Activated CD8-positive, alpha-beta memory T cell treated with anti-CD3 and anti-CD28 coated beads, Interleukin-2, amount 50 U/mL, for 24 hours (primary cell): ENCODE results near the gene IQSEC1.

Experiments used
- DNase-seq: peaks from one replicate; pipeline ENCODE4 v3.0.0-alpha.2; 2020; ENCODE audit errors: extremely low read depth

Gene IQSEC1

DNA sequence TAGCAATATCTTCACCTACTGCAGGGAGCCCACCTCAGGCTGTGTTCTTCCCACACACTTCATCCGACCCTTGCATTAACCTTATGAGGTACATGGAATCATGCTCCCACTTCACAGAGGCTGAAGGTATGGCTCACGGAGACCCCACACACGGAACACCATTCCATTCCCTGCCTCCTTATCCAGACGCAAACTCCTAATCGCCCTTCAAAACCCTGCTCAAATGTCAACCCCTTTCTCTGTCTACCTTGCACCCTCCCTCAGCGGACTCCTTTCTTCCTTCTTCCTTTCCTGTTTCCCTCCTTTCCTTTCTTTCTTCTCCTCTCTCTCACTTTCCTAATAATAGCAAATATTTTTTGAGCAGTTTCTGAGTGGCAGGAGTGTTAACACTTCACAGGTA is 23.8 kb downstream of the IQSEC1 start:
- no peak for DNase-seq

DNA sequence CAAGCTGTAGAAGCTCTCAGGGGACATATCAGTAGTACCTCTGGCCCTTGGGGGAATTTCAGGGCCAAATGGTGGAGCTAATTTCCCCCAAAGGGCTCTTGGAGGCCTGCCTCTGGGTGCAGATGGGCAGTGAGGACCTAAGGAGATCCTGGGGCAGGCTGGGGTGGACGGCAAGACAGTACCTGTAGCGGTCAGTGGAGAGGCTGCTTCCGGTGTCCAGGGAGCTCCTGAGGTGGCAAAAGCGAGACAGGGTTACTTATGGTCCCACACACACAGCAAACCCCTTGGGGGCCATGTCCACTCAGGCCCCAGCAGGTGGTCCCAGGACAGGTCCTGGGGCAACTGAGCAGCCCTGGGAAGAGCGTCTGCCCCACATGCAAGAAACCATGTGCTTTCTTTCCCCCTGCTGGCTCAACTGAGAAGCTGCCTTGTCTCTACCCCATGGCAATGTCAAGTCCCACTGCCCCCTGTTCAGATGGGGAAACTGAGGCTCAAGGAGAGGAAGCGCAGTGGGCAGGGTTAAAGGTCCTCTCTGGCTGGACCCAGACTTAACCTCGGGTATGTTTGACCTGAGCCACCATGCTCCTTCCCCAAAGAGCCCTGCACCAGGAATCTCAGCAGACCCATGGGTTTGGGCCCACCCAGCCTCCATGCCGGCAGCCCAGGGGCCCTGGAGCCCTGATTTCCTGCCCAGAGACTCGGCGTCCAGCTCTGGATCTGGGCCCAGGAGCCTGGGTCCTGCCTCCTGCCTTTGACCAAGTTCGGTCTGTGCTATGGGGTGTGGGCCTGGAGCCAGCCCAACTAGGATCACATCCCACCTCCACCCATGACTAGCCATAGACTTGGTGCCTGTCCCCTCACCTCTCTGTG is 25.7 kb downstream of the IQSEC1 start:
- DNase-seq, result no peak

DNA sequence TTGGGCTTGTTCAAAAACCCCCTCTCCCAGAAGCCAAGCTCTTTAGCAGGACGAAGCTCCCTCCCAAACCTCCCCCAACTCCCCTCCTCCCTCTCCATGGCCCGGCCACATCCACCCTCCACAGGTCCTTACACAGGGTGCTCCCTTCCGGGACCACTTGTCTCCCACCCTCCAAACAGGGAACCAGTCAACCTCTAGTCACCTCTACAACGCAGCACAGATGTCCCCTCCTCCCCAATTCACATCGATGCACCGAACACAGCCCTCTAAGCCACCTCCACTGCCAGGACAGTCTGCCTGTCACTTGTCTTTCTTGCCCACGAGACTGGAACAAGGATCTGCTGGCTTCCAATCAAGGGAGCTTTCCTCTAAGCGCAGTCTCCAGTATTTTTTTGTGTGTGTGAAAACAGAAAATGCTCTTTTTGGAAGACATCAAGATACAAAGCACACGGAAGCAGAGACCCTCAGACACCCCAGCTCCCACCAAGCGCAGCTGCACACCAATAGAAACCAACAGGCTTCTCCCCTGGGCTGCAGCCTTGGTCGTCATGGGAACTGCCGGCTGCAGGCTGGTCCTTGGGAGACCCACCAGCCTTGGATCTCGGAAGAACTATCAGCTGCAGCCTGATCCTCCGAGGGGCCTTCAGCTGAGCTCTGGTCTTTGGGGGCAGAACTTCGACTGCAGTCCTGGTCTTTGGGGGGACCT is 26.5 kb downstream of the IQSEC1 start:
- no peak for DNase-seq

DNA sequence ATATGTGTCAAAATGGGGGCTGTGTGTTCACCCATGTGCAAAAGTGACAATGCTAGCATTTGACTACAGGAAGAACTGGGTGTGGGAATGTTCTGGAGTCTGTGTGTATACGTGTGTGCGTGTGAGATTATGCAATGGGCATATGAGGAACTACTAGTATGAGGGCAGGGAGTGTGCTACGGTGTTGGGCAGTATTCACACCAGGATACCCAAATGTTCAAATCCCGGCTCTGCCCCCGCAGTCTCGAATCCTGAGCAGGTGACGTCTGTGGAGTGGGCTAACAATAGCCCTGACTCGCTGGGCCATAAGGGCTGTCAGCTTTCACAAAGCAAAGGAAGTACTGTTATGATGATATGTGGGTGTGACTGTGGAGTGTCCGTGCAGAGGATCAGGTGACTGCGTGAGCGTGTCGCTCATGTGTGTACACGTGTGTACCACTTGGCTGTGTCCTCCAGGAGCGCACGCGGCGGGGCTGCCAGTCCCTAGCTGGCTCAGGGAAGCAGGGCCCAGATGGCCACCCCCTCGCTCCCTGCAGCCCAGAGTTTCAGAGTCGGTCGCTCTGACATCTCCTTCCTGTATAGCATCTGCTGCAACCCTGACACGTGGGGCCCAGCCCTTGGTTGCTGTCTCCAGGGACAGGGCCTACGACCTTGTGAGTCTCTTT is 27.2 kb downstream of the IQSEC1 start:
- DNase-seq, result no peak

DNA sequence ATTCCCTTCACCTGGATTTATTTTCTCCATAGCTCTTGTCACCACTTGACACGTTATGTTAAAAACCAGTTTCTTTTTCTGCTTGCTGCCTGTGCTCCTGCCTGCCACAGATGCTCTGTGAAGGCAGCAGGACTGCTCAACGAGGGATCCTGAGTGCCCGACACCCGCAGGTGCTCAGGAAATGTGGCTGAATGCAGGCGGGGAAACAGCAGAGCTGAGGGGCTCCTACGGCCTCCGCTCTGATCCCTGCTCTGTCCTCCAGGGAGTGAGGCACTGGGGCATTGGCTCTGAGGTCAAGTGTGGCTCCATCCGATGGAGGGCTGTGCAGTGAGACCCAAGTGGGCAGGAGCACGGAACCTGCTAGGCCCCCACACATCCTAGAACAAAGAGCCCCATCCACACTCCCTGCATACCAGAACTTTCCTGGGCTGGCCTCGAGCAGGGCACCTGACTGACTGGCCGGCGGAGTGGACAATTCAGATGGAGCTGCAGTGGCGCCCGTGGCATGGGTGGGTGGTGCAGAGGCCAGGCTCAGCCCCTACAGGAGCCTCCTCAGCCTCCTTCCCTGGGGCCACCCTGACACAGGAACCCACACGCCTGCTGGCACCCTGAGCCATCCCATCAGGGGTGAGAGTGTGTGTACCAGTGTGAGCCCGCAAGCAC is 27.9 kb downstream of the IQSEC1 start:
- no peak for DNase-seq

DNA sequence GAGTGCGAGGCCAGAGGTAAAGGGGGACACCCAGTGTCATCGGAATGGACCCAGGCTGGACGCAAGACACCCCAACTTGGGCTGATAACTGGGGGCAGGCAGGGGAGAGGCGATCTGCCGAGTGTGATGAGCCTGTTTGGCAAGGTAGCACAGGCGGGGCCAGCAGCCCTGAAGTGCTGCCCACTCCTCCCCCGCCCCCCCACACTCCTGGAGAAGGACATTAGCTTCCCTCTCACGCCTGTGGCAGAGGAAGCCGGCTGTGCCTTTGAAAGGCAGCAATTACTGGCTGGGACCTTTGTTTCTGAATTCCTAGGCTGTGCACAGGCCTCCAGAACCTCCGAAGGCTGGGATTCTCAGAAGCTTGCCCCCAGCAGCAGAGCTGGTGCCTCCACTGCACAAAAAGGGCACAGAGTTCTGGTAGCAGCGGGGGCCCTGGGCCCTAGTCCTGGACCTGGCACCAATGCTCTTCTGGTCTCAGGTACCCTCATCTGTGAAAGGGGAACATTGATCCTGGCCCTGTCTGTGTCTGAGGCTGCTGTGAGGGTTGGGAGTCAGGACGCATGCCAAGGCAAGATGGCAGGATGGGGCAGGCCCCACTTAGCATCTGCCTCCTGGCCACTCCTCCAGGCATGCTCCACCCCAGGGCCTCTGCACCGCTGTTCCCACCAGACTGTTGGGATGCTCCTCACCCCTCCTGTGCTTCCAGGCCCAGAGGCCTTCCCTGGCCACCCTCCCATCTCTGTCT is 28.6 kb downstream of the IQSEC1 start:
- DNase-seq, result no peak

DNA sequence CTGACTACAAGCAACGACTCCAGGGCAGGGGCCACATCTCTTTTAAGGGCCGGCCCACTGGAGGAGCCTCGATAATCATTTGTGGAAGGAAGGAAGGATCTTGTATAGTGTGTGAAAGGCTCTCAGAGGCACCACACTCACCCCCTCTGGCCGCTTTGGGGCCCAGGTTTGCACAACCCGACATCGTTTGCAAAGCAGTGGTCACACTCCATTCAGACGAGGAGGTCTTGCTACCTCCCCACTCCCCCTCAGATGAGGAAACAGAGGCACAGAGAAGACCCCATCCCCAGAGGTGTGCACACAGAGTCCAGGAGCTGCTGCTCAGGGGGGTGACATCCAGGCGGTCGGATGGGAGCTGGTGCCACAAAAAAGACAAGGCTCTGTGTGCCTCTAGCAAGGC is 29.6 kb downstream of the IQSEC1 start:
- no peak for DNase-seq

DNA sequence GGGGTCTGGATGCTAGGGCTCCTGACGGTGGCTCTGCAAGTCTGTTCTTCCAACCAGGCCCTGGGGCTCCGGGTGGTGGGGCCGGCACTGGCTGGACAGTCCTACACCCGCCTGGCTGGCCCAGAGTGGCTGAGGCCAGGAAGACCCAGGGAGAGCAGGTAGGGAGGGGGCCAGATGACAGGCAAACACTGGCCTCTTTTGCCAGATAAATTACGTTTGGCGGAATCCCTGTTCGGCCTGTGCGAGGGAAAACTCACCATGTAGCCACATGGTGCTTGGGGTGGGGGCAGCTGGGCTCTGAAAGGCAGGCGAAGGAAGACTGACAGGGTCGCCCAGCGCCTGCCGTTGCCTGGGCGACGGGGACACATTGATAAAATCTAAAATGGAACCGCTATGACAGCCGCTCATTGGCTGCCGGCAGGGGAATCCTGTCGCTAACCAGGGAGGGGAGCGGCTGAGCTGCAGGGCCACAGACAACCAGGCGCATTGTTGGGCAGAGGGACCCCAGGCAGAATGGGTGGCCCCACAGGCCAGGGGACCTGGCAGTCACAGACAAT is 30.4 kb downstream of the IQSEC1 start:
- no peak for DNase-seq

DNA sequence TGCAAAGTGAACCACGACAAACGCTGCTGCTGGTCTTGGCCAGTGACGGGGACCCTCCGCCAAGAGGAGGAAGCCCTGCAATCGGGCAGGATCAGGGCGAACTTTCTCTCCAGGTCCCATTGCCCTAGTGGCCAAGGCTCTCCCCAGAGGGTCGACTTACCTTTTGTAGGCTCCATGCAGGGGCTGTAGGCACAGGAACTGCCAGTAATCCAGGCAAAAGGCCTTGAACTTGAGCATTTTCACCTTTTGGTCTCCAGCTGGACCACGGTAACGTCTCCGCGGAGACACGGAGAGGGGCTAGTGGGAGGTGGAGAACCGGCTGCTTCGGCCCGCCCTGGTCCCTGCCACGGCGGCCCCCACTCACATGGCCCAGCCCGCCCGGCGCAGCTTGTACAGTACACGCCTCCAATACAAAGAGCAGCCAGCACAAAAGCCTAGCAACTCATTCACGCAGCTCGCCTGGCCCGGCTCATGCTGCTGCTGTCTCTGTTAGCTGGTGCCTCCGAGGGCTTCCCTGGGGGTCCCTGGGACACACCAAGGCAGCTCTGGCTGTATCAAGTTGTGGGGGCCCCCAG is 31.0 kb downstream of the IQSEC1 start:
- DNase-seq, result no peak

DNA sequence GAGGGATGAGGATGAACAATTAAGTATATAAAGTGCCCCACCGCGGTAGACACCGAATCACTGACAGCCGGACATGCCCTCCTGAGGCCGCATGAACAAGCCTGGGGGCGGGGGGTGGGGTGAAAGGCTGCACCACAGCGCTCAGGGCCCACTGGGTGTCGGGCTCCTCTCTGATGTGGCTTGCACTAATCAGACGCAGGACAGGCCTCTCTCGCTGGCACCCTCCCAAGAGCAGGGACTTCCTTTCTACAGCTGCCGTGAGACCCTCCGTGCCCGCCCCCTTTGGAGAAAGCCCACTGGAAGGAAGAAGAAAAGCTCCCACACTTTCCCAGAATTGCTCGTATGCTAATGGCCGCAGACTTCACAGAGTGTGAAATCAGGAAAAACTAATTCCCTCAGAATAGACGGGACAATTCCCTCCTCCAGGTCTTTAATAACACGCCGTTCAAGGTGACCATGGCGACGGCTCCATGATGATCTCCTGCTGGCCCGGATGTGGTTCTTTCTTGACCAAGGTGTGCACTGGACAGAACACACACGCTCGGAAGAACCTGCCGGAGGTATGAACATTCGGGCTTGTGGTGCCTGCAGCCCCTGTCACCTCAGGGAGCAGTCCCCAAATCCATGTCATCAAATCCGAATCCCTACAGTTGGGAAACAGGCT is 32.0 kb downstream of the IQSEC1 start:
- no peak for DNase-seq

DNA sequence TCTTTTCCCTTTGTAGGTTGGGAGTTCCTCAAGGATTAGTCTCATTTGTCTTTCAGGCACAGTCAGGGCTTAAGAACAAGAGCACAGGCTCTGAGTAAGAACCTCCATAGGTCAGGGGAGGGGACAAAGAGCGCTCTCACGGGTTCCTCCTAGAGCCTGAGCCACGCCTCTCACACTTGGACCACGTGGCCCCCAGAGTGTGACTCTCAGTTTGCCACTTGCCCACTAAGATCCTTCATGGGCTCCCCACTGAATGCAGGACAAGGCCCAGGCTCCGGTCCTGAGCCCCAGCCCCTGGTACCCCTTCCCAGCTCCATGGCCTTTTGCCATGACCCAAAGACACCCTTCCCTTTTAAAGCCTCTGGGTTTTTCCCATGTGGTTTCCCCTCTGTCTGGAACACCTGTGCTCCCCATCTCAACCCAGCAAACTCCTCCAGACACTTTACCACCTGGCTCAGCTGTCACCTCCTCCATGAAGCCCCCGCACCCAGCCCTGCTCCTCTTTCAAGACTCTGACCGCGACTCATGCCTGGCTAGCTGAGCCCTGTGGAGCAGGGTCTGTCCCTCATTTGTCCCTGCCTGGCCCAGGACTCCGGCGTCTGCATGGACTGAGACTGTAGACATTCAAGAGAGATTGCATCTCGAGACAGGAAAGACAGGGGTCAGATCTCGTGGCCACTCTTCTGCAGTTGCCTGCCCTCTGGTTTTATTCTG is 32.7 kb downstream of the IQSEC1 start:
- no peak for DNase-seq

DNA sequence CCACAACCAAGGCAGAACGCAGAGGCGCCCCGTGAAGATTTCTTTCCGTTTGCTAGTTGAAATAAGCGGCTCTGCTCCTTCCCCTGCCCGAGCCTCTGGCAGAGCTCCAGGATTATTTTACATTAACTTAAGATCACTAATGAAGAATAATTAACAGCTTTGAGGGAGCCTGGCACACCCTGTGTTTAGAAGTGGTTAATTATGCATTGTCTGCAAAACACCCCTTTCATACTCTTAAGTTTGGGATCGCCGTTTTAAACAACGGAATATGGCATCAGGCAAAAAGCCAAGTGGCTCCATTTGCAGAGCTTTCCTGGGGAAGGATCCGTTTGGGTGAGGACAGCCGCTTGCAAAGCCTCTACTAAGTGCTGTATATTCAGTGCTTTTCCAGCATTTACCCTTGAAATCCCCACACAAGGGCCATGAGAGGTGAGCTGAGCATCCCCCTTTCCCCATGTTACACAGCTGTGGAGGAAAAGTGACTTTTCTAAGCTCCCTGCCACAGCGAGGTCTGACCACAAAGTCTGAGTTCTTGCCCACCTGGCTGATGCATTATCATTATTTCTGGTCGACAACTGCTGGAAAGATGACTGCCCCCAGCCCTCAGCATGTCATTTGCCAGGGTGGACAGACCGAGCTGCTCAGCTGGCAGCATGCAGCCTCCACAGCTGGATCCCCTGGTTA is 33.9 kb downstream of the IQSEC1 start:
- no peak for DNase-seq

DNA sequence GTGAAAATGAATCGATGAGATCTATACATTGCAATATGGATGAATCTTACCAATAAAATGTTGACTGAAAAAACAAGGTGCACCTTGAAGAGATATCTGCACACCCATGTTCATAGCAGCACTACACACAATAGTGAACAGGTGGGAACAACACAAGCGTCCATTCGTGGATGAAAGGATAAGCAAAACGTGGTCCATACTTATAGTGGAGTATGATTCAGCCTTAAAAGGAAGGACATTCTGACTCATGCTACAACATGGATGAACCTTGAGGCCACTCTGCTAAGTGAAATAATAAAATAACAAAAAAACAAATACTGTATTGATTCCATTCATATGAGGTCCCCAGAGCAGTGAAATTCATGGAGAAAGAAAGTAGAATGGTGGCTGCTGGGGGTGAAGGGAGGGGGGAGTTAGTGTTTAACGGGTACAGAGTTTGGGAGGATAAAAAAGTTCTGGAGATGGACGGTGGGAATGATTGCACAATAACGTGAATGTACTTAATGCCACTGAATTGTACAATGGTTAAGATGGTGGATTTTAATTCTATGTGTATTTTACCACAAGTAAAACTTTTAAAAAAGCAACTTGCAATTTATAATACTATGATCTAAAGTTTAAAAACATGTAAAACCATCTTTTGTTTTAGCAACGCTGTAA is 35.6 kb downstream of the IQSEC1 start:
- no peak for DNase-seq

DNA sequence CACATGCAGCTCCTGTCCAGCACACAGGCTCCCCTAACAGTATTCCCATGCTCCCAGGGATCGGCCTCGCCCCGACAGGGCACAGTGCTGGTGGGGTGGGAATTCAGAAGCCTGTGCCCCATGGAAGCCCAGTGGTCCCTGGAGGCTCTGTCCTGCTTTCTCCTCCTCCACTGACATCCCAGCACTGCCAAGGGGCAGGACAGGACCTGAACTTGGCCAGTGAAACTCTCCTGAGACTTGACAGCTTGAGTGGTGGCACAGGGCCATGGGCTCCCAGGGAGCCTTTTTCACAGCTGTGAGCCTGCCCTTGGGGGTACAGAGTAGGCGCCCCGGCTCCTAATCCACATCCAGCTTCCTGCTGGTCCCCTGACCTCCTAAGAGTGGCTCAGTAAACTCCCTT is 38.4 kb downstream of the IQSEC1 start:
- no peak for DNase-seq

DNA sequence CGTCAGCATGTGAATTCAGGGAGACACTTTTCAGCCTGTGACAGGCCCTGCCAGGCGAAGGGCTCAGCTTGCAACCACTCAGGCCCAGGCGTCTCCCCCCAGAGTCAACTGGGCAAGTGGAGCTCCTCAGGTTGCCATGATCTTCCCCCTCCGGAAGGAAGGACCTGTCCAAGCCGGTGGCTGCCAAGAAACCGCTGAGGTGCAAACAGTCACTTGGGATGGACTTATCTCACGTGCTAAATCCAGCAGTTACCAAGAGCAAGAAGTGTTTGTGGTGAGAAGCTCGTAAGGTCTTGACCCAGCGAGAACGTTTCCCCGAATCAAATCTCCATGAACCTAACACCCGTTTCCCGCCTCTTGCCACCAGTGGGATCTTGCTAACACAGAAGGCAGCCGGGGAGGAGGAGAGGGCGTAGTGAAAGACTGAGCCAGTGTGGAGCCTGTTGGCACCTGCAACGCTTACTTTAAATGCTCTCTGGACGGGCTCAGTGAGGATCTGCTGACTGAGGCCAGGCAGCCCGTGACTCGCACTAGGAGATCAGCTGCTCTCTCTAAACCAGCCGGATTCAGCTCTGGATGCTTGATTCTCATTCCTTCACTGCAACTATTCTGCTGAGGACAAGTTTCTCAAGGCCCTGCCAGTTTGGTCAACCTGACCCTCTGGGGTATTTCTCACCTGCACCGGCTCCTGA is 39.0 kb downstream of the IQSEC1 start:
- DNase-seq, result no peak

DNA sequence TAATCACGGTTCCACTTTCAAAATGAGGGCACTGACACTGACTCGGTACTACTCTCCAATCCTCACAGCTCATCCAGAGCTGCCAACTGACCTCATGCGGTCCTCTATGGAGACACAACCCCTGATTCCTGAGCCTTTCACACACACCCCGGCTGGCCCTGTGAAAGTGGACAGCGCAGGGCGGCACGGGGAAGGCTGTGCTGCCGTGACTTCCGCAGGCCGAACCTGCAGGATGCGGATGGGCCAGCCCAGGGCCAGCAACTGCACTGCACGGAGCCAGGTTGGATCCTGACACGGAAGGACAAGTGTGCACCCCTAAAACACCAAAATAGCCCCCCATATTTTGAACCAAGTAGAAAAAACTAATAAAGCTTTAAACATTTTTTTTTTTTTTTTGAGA is 41.0 kb downstream of the IQSEC1 start:
- DNase-seq, result no peak

DNA sequence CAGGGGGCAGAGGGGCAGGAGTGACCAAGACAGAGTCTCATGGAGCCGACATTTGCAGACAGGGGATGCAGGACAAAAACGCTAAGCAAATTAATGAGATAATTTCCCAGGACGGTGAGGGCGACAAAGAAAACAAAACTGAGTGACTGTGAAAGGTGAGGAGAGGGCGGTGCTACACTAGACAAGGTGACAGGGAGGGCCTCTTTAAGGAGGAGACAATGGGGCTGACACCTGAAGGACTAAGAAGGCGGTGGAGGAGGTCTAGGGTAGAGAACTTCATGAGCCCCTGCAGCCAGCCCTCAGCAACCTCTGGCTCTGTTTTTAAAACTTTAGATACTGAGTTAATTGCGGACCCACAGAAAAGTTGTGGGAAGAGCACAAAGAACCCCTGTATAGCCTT is 41.6 kb downstream of the IQSEC1 start:
- no peak for DNase-seq

DNA sequence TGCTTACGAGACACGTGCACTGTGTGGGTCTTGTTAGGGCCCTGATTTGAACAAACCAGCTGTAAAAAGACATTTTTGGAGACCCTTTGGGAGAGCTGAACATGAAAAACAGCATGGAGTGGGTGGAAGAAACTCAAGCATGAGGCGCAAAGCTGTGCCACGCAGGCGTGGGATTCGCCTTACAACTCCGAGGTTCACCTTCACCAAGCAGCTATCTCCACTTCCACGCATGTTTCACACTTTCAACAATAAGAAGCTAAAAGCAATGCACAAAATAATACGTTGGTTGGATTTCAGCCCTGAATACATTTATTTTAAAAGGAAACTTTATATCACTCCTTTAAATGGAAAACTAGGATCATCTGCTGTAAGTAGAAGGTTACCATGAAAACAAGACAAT is 42.5 kb downstream of the IQSEC1 start:
- no peak for DNase-seq
